GM18867 (cell line): Measurements from ENCODE around the gene EML6.

Experiments used
- ATAC-seq: cut with Tn5 transposase; IDR thresholded peaks from one replicate; pipeline ENCODE4 v1.9.1; 2021; ENCODE audit warnings: mild to moderate bottlenecking, moderate library complexity; ENCODE audit not compliant: unreplicated experiment

EML6 gene

GRCh38 chr2:54936766-54937165, 213.3 kb downstream of the EML6 start:
- no peak for ATAC-seq

- no peak for ATAC-seq
Measured at GRCh38 chr2:54939446-54940118, 216.1 kb downstream of the EML6 start.

GRCh38 chr2:54940723-54941122, 217.3 kb downstream of the EML6 start:
- no peak for ATAC-seq

GRCh38 chr2:54941248-54941984, 218.0 kb downstream of the EML6 start:
- ATAC-seq: no peak

- ATAC-seq: no peak
Measured at GRCh38 chr2:54942373-54942772, 218.9 kb downstream of the EML6 start.

- no peak for ATAC-seq
Measured at GRCh38 chr2:54944724-54945326, 221.4 kb downstream of the EML6 start.

- ATAC-seq: peak; percentile 82
Measured at GRCh38 chr2:54945391-54946219, 222.1 kb downstream of the EML6 start.

GRCh38 chr2:54946220-54946805, 222.9 kb downstream of the EML6 start:
- ATAC-seq: no peak

- no peak for ATAC-seq
Measured at GRCh38 chr2:54947136-54947535, 223.7 kb downstream of the EML6 start.

- ATAC-seq: no peak
Measured at GRCh38 chr2:54947646-54948045, 224.2 kb downstream of the EML6 start.

- ATAC-seq: no peak
Measured at GRCh38 chr2:54948120-54948519, 224.7 kb downstream of the EML6 start.

- no peak for ATAC-seq
Measured at GRCh38 chr2:54949431-54949830, 226.0 kb downstream of the EML6 start.

GRCh38 chr2:54950811-54951210, 227.3 kb downstream of the EML6 start:
- no peak for ATAC-seq

- ATAC-seq: no peak
Measured at GRCh38 chr2:54952425-54952824, 229.0 kb downstream of the EML6 start.

- no peak for ATAC-seq
Measured at GRCh38 chr2:54952978-54953456, 229.6 kb downstream of the EML6 start.

- ATAC-seq: no peak
Measured at GRCh38 chr2:54954158-54954557, 230.7 kb downstream of the EML6 start.

GRCh38 chr2:54954705-54955357, 231.4 kb downstream of the EML6 start:
- peak; percentile 62 for ATAC-seq

- no peak for ATAC-seq
Measured at GRCh38 chr2:54955358-54956110, 232.1 kb downstream of the EML6 start.

- no peak for ATAC-seq
Measured at GRCh38 chr2:54956111-54956627, 232.7 kb downstream of the EML6 start.
